HCT116 (cell line): ENCODE measurements around the gene HEATR3. TPM values are rescaled to one million over a fixed set of nuclear protein-coding genes. Genes with fewer than 3 reads are reported as not detected.

Experiments
- ATAC-seq: fragments of 200-7000 bp; cut with Tn5 transposase; 2 replicates; pipeline ENCODE4 v1.9.1; 2020; ENCODE audit warnings: mild to moderate bottlenecking, moderate library complexity
- BruUV-seq: library from RNA; stranded (reverse); fragments of 400-500 nt; replicated peaks from 2 replicates; lab custom pipeline; 2021; lab: Mats Ljungman, UMichigan
- CTCF ChIA-PET: fragments of 300-600 bp; sonication (Branson Sonifier 250); formaldehyde crosslinking; loops from one replicate; lab custom pipeline; 2021; ENCODE audit warnings: antibody characterized with exemption; lab: Charles Lee
- POLR2A ChIA-PET: fragments of 300-600, 350-600 bp; sonication (Branson Sonifier 250); formaldehyde crosslinking; loops from one replicate; lab custom pipeline; 2021; ENCODE audit warnings: antibody characterized with exemption; lab: Charles Lee
- RAD21 ChIA-PET, 2 experiments: fragments of 300-600 bp; sonication (Branson Sonifier 250); formaldehyde crosslinking; loops; one replicate each; lab custom pipeline; 2023; ENCODE audit warnings: low total read pairs in 2 of 2; ENCODE audit not compliant: uncharacterized antibody in 2 of 2, unreplicated experiment in 2 of 2, low non-redundant PET in 1 of 2; lab: Charles Lee
- DNase-seq: peaks from one replicate; pipeline ENCODE4 v3.0.0-alpha.2; 2010; ENCODE audit warnings: low read depth, low spot score
- H2AFZ ChIP-seq: fragments of 200-600 bp; shearing (Covaris generic), sonication (generic); 2 replicates; pipeline ENCODE4 v1.6.1; 2017; ENCODE audit warnings: low read depth, mixed run types, mixed read lengths, antibody characterized with exemption, low read length; ENCODE audit not compliant: poor library complexity, severe bottlenecking
- H3K27ac ChIP-seq: 2 replicates; pipeline ENCODE4 v1.5.1; 2012; ENCODE audit warnings: low read depth, low read length
- H3K27me3 ChIP-seq: fragments of 200-600 bp; sonication (generic); 2 replicates; pipeline ENCODE4 v1.6.1; 2016; ENCODE audit warnings: mixed run types, low read length, mixed read lengths; ENCODE audit not compliant: insufficient read depth
- H3K36me3 ChIP-seq, 2 experiments: fragments of 200-500 bp in 1 of 2; fragments of 200-600 bp in 1 of 2; sonication (Bioruptor generic) in 1 of 2; sonication (generic) in 1 of 2; 2 replicates each; pipeline versions ENCODE4 v1.5.1 to v1.6.1; 2014 to 2016; ENCODE audit warnings: low read length in 2 of 2, inconsistent platforms in 1 of 2, mixed read lengths in 1 of 2, mixed run types in 1 of 2; ENCODE audit not compliant: insufficient read depth in 2 of 2, control insufficient read depth in 1 of 2
- H3K4me1 ChIP-seq, 2 experiments: fragments of 200-600 bp in 1 of 2; sonication (generic) in 1 of 2; 2 replicates each; pipeline versions ENCODE4 v1.5.1 to v1.6.1; 2012 to 2017; ENCODE audit warnings: low read length in 2 of 2, inconsistent platforms in 1 of 2, mild to moderate bottlenecking in 1 of 2, mixed read lengths in 1 of 2, mixed run types in 1 of 2, moderate library complexity in 1 of 2; ENCODE audit not compliant: insufficient read depth in 2 of 2, control insufficient read depth in 1 of 2
- H3K4me2 ChIP-seq: fragments of 200-600 bp; sonication (generic); 2 replicates; pipeline ENCODE4 v1.6.1; 2017; ENCODE audit warnings: mixed run types, low read length, mixed read lengths
- H3K4me3 ChIP-seq, 2 experiments: fragments of 200-600 bp in 1 of 2; sonication (generic) in 1 of 2; replicated peaks in 1 of 2; 2 replicates each; pipeline ENCODE4 v1.5.1; 2011 to 2016; ENCODE audit warnings: low read length in 2 of 2, control low read depth in 1 of 2, low read depth in 1 of 2, mild to moderate bottlenecking in 1 of 2, mixed read lengths in 1 of 2, mixed run types in 1 of 2
- H3K79me2 ChIP-seq: fragments of 200-600 bp; sonication (generic); 2 replicates; pipeline ENCODE4 v1.6.1; 2017; ENCODE audit warnings: mild to moderate bottlenecking, mixed run types, low read length, moderate library complexity, mixed read lengths; ENCODE audit not compliant: insufficient read depth
- H3K9ac ChIP-seq: fragments of 200-600 bp; sonication (generic); 2 replicates; pipeline ENCODE4 v1.6.1; 2016; ENCODE audit warnings: low read length, mixed read lengths
- H3K9me2 ChIP-seq: fragments of 200-600 bp; sonication (generic), shearing (Covaris generic); 2 replicates; pipeline ENCODE4 v1.6.1; 2017; ENCODE audit warnings: mixed run types, mild to moderate bottlenecking, moderate library complexity; ENCODE audit not compliant: insufficient read depth
- H3K9me3 ChIP-seq, 2 experiments: fragments of 200-500 bp in 1 of 2; fragments of 200-600 bp in 1 of 2; sonication (Bioruptor generic) in 1 of 2; sonication (generic) in 1 of 2; 2 replicates each; pipeline ENCODE4 v1.6.1; 2014 to 2017; ENCODE audit warnings: low read length in 2 of 2, mixed read lengths in 2 of 2, inconsistent platforms in 1 of 2, low read depth in 1 of 2, mild to moderate bottlenecking in 1 of 2, mixed run types in 1 of 2, moderate library complexity in 1 of 2; ENCODE audit not compliant: control insufficient read depth in 1 of 2, insufficient read depth in 1 of 2
- H4K20me1 ChIP-seq: fragments of 200-600 bp; sonication (generic), shearing (Covaris generic); 2 replicates; pipeline ENCODE4 v1.6.1; 2017; ENCODE audit warnings: mixed run types, mild to moderate bottlenecking, moderate library complexity; ENCODE audit not compliant: insufficient read depth
- CBX3 ChIP-seq: IDR thresholded peaks from 2 replicates; pipeline ENCODE4 v1.6.1; 2012; ENCODE audit warnings: low read depth
- CEBPB ChIP-seq: IDR thresholded peaks from 2 replicates; pipeline ENCODE4 v1.6.1; 2012; ENCODE audit warnings: low read depth
- EGR1 ChIP-seq: IDR thresholded peaks from 2 replicates; pipeline ENCODE4 v1.6.1; 2012; ENCODE audit warnings: low read depth
- ELF1 ChIP-seq: IDR thresholded peaks from 2 replicates; pipeline ENCODE4 v1.6.1; 2012; ENCODE audit warnings: low read depth, borderline replicate concordance
- EZH2phosphoT487 ChIP-seq: fragments of 200-600 bp; IDR thresholded peaks from 2 replicates; pipeline ENCODE4 v1.6.1; 2018; ENCODE audit warnings: antibody characterized with exemption, borderline replicate concordance
- FOSL1 ChIP-seq: IDR thresholded peaks from 2 replicates; pipeline ENCODE4 v1.6.1; 2012; ENCODE audit warnings: low read depth
- JUND ChIP-seq: IDR thresholded peaks from 2 replicates; pipeline ENCODE4 v1.6.1; 2012
- RAD21 ChIP-seq: IDR thresholded peaks from 2 replicates; pipeline ENCODE4 v1.6.1; 2012; ENCODE audit warnings: low read depth, mild to moderate bottlenecking
- SIN3A ChIP-seq: IDR thresholded peaks from 2 replicates; pipeline ENCODE4 v1.6.1; 2012; ENCODE audit warnings: low read depth
- SRF ChIP-seq: IDR thresholded peaks from 2 replicates; pipeline ENCODE4 v1.6.1; 2012; ENCODE audit warnings: low read depth
- YY1 ChIP-seq: IDR thresholded peaks from 2 replicates; pipeline ENCODE4 v1.6.1; 2011; ENCODE audit warnings: low read length, low read depth, moderate library complexity, mild to moderate bottlenecking; ENCODE audit not compliant: insufficient replicate concordance; ENCODE audit errors: extremely low read depth
- ZFX ChIP-seq: fragments of 450-650 bp; IDR thresholded peaks from 2 replicates; pipeline ENCODE4 v1.6.1; 2017
- ZNF274 ChIP-seq: fragments of 200-500 bp; sonication (Bioruptor generic); IDR thresholded peaks from 2 replicates; pipeline ENCODE4 v1.6.1; 2014; ENCODE audit warnings: mild to moderate bottlenecking, low read depth, low read length, inconsistent platforms
- intact Hi-C: fragments of 100-400 bp; cut with micrococcal nuclease; formaldehyde crosslinking; loops from 2 replicates; pipeline ENCODE4 v1.10.0; 2022
- total RNA-seq: library from RNA; stranded (reverse); gene quantifications from one replicate; pipeline ENCODE4 v1.2.1, GENCODE V29; 2021; ENCODE audit not compliant: unreplicated experiment
- TF ChIP-seq, protein P1 (sequence below): IDR thresholded peaks from 2 replicates; pipeline ENCODE4 v1.6.1; 2012
- TF ChIP-seq, protein P2 (sequence below): IDR thresholded peaks from 2 replicates; pipeline ENCODE4 v1.6.1; 2012
- TF ChIP-seq, protein P3 (sequence below): IDR thresholded peaks from 2 replicates; pipeline ENCODE4 v1.6.1; 2011; ENCODE audit warnings: mild to moderate bottlenecking, low read length, moderate library complexity; ENCODE audit not compliant: insufficient replicate concordance; ENCODE audit errors: extremely low read depth

Gene HEATR3
- total RNA-seq, 1 experiment from 2014 or later: 16.3 TPM

DNA sequence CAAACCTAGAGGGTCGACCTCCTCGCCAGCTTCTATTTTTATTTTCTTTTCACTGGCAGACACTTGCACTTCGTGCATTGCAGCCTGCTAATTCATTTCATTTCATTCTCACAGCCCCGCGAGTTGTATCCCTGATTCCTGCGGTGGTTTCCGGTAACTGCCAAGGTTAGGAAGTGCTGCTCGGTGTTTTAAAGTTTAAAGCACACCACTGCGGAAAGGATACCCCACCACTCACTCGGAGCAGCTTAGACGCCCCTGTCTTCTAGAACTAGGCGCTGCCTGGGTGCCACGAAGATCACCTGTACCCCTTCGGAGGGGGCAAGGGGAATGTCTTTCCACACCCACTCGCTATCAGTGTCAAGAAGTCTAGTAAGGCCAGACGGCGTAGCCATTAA lies 40.2 kb upstream of the HEATR3 start:
- TF ChIP-seq, protein P1, sequence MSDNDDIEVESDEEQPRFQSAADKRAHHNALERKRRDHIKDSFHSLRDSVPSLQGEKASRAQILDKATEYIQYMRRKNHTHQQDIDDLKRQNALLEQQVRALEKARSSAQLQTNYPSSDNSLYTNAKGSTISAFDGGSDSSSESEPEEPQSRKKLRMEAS: peak; percentile 21; the same call in 1 of the 2 replicates
- TF ChIP-seq ZFX: peak; percentile 52
- TF ChIP-seq, protein P2, sequence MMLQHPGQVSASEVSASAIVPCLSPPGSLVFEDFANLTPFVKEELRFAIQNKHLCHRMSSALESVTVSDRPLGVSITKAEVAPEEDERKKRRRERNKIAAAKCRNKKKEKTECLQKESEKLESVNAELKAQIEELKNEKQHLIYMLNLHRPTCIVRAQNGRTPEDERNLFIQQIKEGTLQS: no peak
- TF ChIP-seq, all 23 proteins: peak for 2
- ATAC-seq (peak; percentile 17), DNase-seq (no peak)
- peaks cover 3 to 6% of the 10 kb centered on the region in 2 experiments; a peak in 1 of 4 replicates for H3K36me3 ChIP-seq
- H3K4me1 ChIP-seq: peaks cover 4 to 15% of the 10 kb centered on the region in 2 experiments; a peak in 2 of 4 replicates
- BruUV-seq: no TSS peak
- ChIA-PET POLR2A (interaction anchor here (1.2 to 1.3 kb wide), 2 partner anchors 19 to 40 kb away, joined by 3 read pairs; partner anchors contain the start of gene HEATR3), CTCF (interaction anchor here (0.8 to 2.3 kb wide), 21 partner anchors 8 to 781 kb away, joined by 3 to 65 read pairs (median 4); partner anchors contain the start of genes BRD7 and HEATR3), RAD21 (interaction anchor here (0.7 to 1.6 kb wide), 4 partner anchors 67 to 187 kb away, joined by 3 to 9 read pairs (median 4); no protein-coding TSS in a partner anchor)
- intact Hi-C loops: loop anchor here (2.0 to 10.0 kb wide), 2 partner anchors 185 to 329 kb away; no protein-coding TSS in a partner anchor
- H3K9me2 ChIP-seq: no peaks in the 10 kb centered on the region
- H3K9me3 ChIP-seq: no peaks in the 10 kb centered on the region
- H3K4me3 ChIP-seq: peak overlapping the region; percentile 94 to 97
- H2AFZ ChIP-seq: peak overlapping the region; percentile 27
- H3K9ac ChIP-seq: peak overlapping the region; percentile 70
- H3K79me2 ChIP-seq: peaks cover 32% of the 10 kb centered on the region
- no peaks in the 10 kb centered on the region for H3K27me3 ChIP-seq
- peak overlapping the region; percentile 83 for H3K4me2 ChIP-seq
- peak overlapping the region; percentile 45 for H3K27ac ChIP-seq
- H4K20me1 ChIP-seq: no peaks in the 10 kb centered on the region

DNA sequence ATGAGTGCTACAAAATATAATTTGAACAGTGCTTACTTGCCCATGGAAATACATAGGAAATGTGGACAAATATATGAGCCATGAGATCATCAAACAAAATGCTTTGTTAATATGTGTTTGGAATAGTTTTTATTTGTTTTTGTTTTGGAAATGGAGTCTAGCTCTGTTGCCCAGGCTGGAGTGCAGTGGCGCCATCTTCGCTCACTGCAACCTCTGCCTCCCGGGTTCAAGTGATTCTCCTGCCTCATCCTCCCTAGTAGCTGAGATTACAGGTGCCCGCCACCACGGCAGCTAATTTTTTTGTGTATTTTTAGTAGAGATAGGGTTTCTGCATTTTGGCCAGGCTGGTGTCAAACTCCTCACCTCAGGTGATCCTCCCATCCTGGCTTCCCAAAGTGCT lies 37.9 kb upstream of the HEATR3 start:
- POLR2A ChIA-PET: no interaction called here
- H3K27ac ChIP-seq: no peak overlapping the region
- H3K9me3 ChIP-seq: no peaks in the 10 kb centered on the region
- no peak overlapping the region for H3K4me3 ChIP-seq
- H3K9ac ChIP-seq: no peak overlapping the region
- no peaks in the 10 kb centered on the region for H3K9me2 ChIP-seq
- peaks cover 4 to 15% of the 10 kb centered on the region in 2 experiments; a peak in 2 of 4 replicates for H3K4me1 ChIP-seq
- no TSS peak for BruUV-seq
- peaks cover 32% of the 10 kb centered on the region for H3K79me2 ChIP-seq
- CTCF ChIA-PET: no interaction called here
- H2AFZ ChIP-seq: no peak overlapping the region
- H3K27me3 ChIP-seq: no peaks in the 10 kb centered on the region
- no peak overlapping the region for H3K4me2 ChIP-seq
- peaks cover 5 to 9% of the 10 kb centered on the region in 2 experiments; a peak in 1 of 4 replicates for H3K36me3 ChIP-seq
- RAD21 ChIA-PET: no interaction called here
- H4K20me1 ChIP-seq: no peaks in the 10 kb centered on the region
- ATAC-seq (no peak), DNase-seq (no peak)
- intact Hi-C loops: loop anchor here (10.0 kb wide), 1 partner anchor 327 kb away; no protein-coding TSS in a partner anchor
- TF ChIP-seq, protein P1: no peak
- TF ChIP-seq YY1 (no peak), FOSL1 (no peak), ELF1 (no peak), ZNF274 (no peak), RAD21 (no peak), EZH2phosphoT487 (no peak), CEBPB (no peak), SRF (no peak), SIN3A (no peak), CBX3 (no peak), EGR1 (no peak), JUND (no peak)
- TF ChIP-seq, protein P2: no peak
- TF ChIP-seq, protein P3, sequence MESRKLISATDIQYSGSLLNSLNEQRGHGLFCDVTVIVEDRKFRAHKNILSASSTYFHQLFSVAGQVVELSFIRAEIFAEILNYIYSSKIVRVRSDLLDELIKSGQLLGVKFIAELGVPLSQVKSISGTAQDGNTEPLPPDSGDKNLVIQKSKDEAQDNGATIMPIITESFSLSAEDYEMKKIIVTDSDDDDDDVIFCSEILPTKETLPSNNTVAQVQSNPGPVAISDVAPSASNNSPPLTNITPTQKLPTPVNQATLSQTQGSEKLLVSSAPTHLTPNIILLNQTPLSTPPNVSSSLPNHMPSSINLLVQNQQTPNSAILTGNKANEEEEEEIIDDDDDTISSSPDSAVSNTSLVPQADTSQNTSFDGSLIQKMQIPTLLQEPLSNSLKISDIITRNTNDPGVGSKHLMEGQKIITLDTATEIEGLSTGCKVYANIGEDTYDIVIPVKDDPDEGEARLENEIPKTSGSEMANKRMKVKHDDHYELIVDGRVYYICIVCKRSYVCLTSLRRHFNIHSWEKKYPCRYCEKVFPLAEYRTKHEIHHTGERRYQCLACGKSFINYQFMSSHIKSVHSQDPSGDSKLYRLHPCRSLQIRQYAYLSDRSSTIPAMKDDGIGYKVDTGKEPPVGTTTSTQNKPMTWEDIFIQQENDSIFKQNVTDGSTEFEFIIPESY: no peak
